Measurements from ENCODE around the gene RIMS4. TPM values are rescaled to one million over a fixed set of nuclear protein-coding genes. Genes with fewer than 3 reads are reported as not detected.
A peak's percentile ranks its signal among the peaks of the same experiment; 100 is the strongest.

The RIMS4 gene
- total and polyA plus RNA-seq, 2 of the 13 experiments (the other 11 are each of a cell fraction or from before 2014, with no cell fraction given), result 0.01 to 0.07 TPM

GRCh38 chr20:44776980-44777379 is 33.4 kb downstream of the RIMS4 start (continued):
- TF ChIP-seq PATZ1 (CRISPR knock-in tag; IDR thresholded peaks at IDR 0.05), result 0 out of 2 replicates have a peak, but pooled peaks have one; percentile 30
- TF ChIP-seq NFE2 (CRISPR knock-in tag; IDR thresholded peaks at IDR 0.05), result no peak
- no peak for TF ChIP-seq SRSF4 (IDR thresholded peaks at IDR 0.05; ENCODE audit: low read depth, low read length, poor library complexity, severe bottlenecking)
- TF ChIP-seq GMEB2 (CRISPR knock-in tag; IDR thresholded peaks at IDR 0.05; ENCODE audit: low read depth), result no peak
- TF ChIP-seq XRCC5 (optimal IDR thresholded peaks at IDR 0.05; ENCODE audit: low read length), result peak; percentile 30
- TF ChIP-seq ZBTB3 (CRISPR knock-in tag; IDR thresholded peaks at IDR 0.05; ENCODE audit: borderline replicate concordance, low read depth), result no peak
- no peak for TF ChIP-seq GRHL1 (CRISPR knock-in tag; conservative IDR thresholded peaks at IDR 0.05)
- no peak for TF ChIP-seq NFYB (CRISPR knock-in tag; IDR thresholded peaks at IDR 0.05)
- no peak for TF ChIP-seq HOXA9 (CRISPR knock-in tag; IDR thresholded peaks at IDR 0.05; ENCODE audit: borderline replicate concordance)
- TF ChIP-seq ZNF24 (IDR thresholded peaks at IDR 0.05), result no peak
- no peak for TF ChIP-seq ZHX1 (CRISPR knock-in tag; IDR thresholded peaks at IDR 0.05; ENCODE audit: low read depth)
- TF ChIP-seq ZNF691 (CRISPR knock-in tag; IDR thresholded peaks at IDR 0.05; ENCODE audit: borderline replicate concordance, low read depth), result no peak
- TF ChIP-seq ZNF333 (CRISPR knock-in tag; IDR thresholded peaks at IDR 0.05; ENCODE audit: borderline replicate concordance), result no peak
- TF ChIP-seq ZBTB7A (CRISPR knock-in tag; IDR thresholded peaks at IDR 0.05), result no peak
- TF ChIP-seq ADNP (CRISPR knock-in tag; IDR thresholded peaks at IDR 0.05), result no peak
- no peak for TF ChIP-seq ZNF296 (CRISPR knock-in tag; conservative IDR thresholded peaks at IDR 0.05)
- TF ChIP-seq ARHGAP35 (CRISPR knock-in tag; IDR thresholded peaks at IDR 0.05; ENCODE audit: borderline replicate concordance), result no peak
- no peak for TF ChIP-seq ZNF841 (CRISPR knock-in tag; IDR thresholded peaks at IDR 0.05; ENCODE audit: borderline replicate concordance)
